Tibial artery (tissue), 4 donors: Measurements from ENCODE around the gene PFDN1.
"Not testable (repeated sequence)": the region's sequence is repeated elsewhere in the genome, so short reads cannot be mapped to it uniquely, and the experiment has no call there.

ENCODE experiments used
- DNase-seq, 2 donors: peaks; one replicate each; pipeline ENCODE4 v3.0.0-alpha.2; 2019
- H3K27ac ChIP-seq, 2 donors: fragments of 200-600 bp; sonication (generic) in 1 of 2; 1 replicate in 1 of 2; 2 replicates in 1 of 2; pipeline ENCODE4 v1.5.1; 2018 to 2019; ENCODE audit warnings: mild to moderate bottlenecking in 1 of 2
- H3K27me3 ChIP-seq, 2 donors: fragments of 200-600 bp; sonication (generic) in 1 of 2; one replicate each; pipeline versions ENCODE4 v1.5.1 to v1.6.0; 2016 to 2019
- H3K36me3 ChIP-seq, 3 donors: fragments of 200-600 bp; sonication (generic) in 2 of 3; one replicate each; pipeline ENCODE4 v1.5.1; 2016 to 2019; ENCODE audit warnings: mild to moderate bottlenecking in 2 of 3
- H3K4me1 ChIP-seq, 4 donors: fragments of 200-600 bp; sonication (generic) in 2 of 4; 1 replicate in 3 of 4; 2 replicates in 1 of 4; pipeline ENCODE4 v1.5.1; 2016 to 2019
- H3K4me3 ChIP-seq, 2 donors: fragments of 200-600 bp; sonication (generic) in 1 of 2; 1 replicate in 1 of 2; 2 replicates in 1 of 2; pipeline ENCODE4 v1.5.1; 2018 to 2019; ENCODE audit warnings: mild to moderate bottlenecking in 2 of 2
- H3K9me3 ChIP-seq, 3 donors: fragments of 200-600 bp; sonication (generic) in 1 of 3; one replicate each; pipeline ENCODE4 v1.5.1; 2016 to 2019
- CTCF ChIP-seq, 2 experiments: fragments of 200-600 bp in 1 of 2; fragments of 450-650 bp in 1 of 2; IDR thresholded peaks; one replicate each; pipeline ENCODE4 v1.5.1; 2017 to 2019; ENCODE audit warnings: antibody characterized with exemption in 2 of 2, mild to moderate bottlenecking in 1 of 2, moderate library complexity in 1 of 2
- intact Hi-C: fragments of 100-400 bp; cut with DNase I; formaldehyde crosslinking; loops from one replicate; pipeline ENCODE4 v1.15.0; 2023; ENCODE audit warnings: low total_unique reads

The PFDN1 gene

GRCh38 chr5:140346348-140347221 lies 43.7 kb upstream of the PFDN1 start, which contains the start of gene HBEGF:
Gene HBEGF (minus strand): TSS chr5:140346603. CDS start chr5:140346328, 275 bp downstream.
- intact Hi-C loops = loop anchor here (5.0 kb wide), 2 partner anchors 44 to 84 kb away; partner anchors contain the start of gene PFDN1
- Histone ChIP-seq H3K27ac (peak within 1 kb of the TSS; percentile 65 to 77), H3K27me3 (no peaks in the 10 kb centered on the region), H3K4me3 (peak within 1 kb of the TSS; percentile 68), H3K36me3 (no peaks in the 10 kb centered on the region), H3K4me1 (peaks cover 0 to 41% (median 28%) of the 10 kb centered on the region in 4 donors), H3K9me3 (no peaks in the 10 kb centered on the region)
- DNase-seq = peak; percentile 72 to 88
- peak; percentile 48 to 56 for TF ChIP-seq CTCF (IDR thresholded peaks at IDR 0.05)

- intact Hi-C loops = loop anchor here (5.0 kb wide), 2 partner anchors 44 to 84 kb away; partner anchors contain the start of gene PFDN1
- TF ChIP-seq CTCF (IDR thresholded peaks at IDR 0.05) = peak in 1 of 2 experiments; percentile 20
- Histone ChIP-seq H3K27ac (peak overlapping the region; percentile 65 to 77), H3K27me3 (no peaks in the 10 kb centered on the region), H3K4me3 (peak overlapping the region; percentile 68), H3K36me3 (no peaks in the 10 kb centered on the region), H3K4me1 (peaks cover 0 to 47% (median 32%) of the 10 kb centered on the region in 4 donors), H3K9me3 (no peaks in the 10 kb centered on the region)
- peak; percentile 61 to 80 for DNase-seq
Observed at GRCh38 chr5:140345919-140346347, 43.0 kb upstream of the PFDN1 start.

GRCh38 chr5:140344683-140345423 lies 42.0 kb upstream of the PFDN1 start:
- Histone ChIP-seq H3K9me3 (no peaks in the 10 kb centered on the region), H3K4me3 (peak overlapping the region; percentile 68), H3K4me1 (peaks cover 0 to 51% (median 32%) of the 10 kb centered on the region in 4 donors), H3K27ac (no peak overlapping the region), H3K36me3 (no peaks in the 10 kb centered on the region), H3K27me3 (no peaks in the 10 kb centered on the region)
- TF ChIP-seq CTCF (IDR thresholded peaks at IDR 0.05) = no peak
- intact Hi-C loops = loop anchor here (5.0 kb wide), 2 partner anchors 43 to 83 kb away; partner anchors contain the start of gene PFDN1
- no peak for DNase-seq

- H3K4me1 ChIP-seq = peaks cover 0 to 51% (median 32%) of the 10 kb centered on the region in 4 donors
- H3K27ac ChIP-seq = not testable (repeated sequence)
Observed at GRCh38 chr5:140343849-140344248, 40.9 kb upstream of the PFDN1 start.

GRCh38 chr5:140342896-140343295 lies 40.0 kb upstream of the PFDN1 start:
- H3K4me3 ChIP-seq = no peak overlapping the region
- no peak for DNase-seq
- intact Hi-C loops = no loop called here
- no peaks in the 10 kb centered on the region for H3K27me3 ChIP-seq
- no peaks in the 10 kb centered on the region for H3K9me3 ChIP-seq
- peak overlapping the region in 1 of 2 donors; percentile 23 for H3K27ac ChIP-seq
- no peak for TF ChIP-seq CTCF (IDR thresholded peaks at IDR 0.05)
- H3K36me3 ChIP-seq = no peaks in the 10 kb centered on the region
- H3K4me1 ChIP-seq = peaks cover 0 to 51% (median 32%) of the 10 kb centered on the region in 4 donors

More at GRCh38 chr5:140343849-140344248, 40.9 kb upstream of the PFDN1 start:
- DNase-seq, intact Hi-C loops, H3K36me3 ChIP-seq, H3K4me3 ChIP-seq, H3K9me3 ChIP-seq, H3K27me3 ChIP-seq: not testable (repeated sequence)
